Activated CD4-positive, alpha-beta T cell treated with anti-CD3 and anti-CD28 coated beads for 24 hours (primary cell): ENCODE results near the gene TSPAN15.
"Not testable (repeated sequence)": the region's sequence is repeated elsewhere in the genome, so short reads cannot be mapped to it uniquely, and the experiment has no call there.

ENCODE experiments used
- DNase-seq, 2 donors: peaks; one replicate each; pipeline ENCODE4 v3.0.0-alpha.2; 2020; ENCODE audit warnings: low read depth in 2 of 2

The TSPAN15 gene

DNA sequence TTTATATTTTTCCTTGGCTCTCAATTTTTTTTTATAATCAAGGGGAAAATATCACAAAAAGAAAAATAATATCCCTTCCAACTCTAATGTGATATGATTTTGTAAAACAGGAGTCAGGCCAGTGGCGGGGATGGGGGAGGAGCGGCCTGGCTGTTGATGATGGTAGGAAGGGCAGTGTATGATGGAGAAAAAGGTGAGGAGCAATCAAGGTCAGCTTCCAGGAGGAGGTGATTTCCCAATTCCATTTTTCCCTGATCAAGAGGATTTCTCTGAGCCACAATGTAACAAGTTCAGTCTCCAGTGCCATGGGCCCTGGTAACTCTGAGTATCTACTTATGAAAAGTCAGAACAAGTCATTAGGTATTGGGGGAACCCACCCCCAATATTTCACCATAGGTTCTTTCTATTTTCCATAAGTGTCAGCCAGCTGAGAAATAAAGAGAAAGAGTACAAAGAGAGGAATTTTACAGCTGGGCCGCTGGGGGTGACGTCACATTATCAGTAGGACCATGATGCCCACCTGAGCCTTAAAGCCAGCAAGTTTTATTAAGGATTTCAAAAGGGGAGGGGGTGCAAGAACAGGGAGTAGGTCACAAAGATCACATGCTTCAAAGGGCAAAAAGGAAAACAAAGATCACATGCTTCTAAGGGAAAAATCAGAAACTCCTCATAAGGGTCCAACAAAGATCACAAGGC is 37.0 kb downstream of the TSPAN15 start:
- not testable (repeated sequence) for DNase-seq

DNA sequence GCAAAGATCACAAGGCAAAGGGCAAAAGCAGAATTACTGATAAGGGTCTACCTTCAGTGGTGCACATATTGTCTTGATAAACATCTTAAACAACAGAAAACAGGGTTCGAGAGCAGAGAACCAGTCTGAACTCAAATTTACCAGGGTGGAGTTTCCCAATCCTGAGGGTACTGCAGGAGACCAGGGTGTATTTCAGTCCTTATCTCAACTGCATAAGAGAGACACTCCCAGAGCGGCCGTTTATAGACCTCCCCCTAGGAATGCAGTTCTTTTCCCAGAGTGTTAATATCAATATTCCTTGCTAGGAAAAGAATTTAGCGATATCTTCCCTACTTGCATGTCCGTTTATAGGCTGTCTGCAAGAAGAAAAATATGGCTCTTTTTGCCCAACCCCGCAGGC is 37.6 kb downstream of the TSPAN15 start:
- DNase-seq: not testable (repeated sequence)

DNA sequence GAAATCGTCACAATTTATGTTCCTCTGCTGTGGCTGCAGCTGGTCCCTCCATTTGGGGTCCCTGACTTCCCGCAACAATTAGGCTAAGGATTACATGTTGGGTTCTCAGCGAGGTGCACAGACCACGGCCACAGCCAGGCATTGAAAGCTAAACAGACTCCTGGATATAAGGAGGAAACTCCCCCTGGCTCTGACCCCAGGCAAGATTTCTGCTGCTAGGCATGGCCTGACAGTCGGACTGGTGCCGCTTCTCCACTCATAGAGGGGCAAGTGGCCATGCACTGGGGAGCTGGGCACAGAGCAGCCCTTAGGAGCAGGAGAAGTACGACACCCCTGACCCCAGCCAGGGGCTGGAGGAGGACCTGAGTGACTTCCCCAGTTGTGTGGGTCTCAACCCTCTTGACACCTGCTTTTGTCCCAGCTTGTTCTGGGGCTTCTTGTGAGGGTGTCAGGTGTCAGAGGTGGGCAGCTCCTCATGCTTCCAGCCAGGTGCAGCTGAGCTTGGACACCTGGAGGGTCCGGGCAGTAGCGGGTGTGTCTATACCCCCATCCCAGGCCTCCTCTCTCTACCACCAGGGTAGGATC is 38.3 kb downstream of the TSPAN15 start:
- no peak for DNase-seq

DNA sequence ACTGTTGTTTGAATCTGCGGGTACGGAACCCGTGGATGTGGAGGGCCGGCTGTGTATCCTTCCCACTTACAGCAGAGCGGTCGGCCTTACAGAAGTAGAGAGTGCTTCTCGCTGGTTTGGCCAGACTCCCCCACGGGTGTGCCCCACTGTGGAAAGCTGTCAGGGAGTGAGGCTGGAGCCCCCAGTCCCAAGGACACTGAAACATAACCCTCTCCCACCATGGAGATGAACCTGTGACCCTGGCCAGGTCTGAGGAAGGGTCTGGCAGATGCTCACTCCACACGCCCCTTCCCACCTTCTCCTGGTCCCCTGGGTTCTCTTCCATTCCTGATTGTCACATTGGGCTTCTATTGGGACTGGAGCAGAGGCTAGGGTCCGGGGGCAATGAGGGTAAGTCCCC is 39.6 kb downstream of the TSPAN15 start:
- DNase-seq: no peak

DNA sequence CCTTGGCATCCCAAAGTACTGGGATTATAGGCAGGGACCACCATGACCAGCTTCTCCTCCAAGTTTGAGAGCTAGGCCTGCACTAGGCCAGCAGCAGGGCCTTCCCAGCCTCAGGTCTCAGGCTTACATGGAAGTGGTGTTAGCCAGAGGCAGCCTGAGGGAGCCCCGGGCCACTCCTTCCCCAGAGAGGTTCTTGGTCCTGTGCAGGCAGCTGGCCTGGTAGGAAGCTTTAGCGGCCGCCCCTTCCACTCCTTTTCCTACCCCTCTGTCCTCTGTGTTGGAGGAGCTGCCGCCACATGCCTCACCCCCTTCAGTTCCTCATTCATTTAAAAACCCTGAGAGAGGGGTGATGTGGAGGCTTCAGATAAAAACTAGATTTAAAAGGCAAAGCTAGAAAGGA is 40.3 kb downstream of the TSPAN15 start:
- DNase-seq: no peak

DNA sequence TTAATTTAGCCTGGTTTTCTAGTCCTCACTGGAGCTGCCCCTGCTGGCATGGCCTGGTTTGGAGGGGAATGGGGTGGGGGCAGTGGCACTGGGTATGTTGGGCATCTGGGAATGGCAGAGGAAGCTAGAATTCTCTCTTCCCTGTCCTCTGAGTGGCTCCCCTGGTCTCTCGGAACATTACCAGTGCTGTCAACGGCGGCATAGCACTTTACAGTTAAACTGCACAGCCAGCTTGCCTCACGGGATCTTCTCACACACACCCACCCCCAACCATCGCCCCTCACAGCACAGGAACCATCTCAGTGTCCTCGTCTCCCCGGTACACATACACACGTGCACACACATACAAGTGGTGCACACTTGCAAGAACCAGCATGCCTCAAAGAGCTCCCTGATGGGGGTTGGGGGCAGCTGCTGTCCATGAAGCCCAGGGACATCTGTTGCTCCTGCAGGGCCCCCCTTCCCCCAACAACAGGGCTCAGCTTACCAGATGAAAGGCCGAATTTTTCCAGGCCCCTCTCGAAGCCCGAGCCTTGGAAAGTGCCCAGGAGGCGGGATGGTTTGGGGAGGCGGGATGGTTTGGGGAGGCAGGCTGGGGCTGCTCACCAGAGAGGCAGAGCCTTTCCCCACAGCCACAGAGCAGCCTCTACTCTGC is 41.0 kb downstream of the TSPAN15 start:
- DNase-seq: no peak

DNA sequence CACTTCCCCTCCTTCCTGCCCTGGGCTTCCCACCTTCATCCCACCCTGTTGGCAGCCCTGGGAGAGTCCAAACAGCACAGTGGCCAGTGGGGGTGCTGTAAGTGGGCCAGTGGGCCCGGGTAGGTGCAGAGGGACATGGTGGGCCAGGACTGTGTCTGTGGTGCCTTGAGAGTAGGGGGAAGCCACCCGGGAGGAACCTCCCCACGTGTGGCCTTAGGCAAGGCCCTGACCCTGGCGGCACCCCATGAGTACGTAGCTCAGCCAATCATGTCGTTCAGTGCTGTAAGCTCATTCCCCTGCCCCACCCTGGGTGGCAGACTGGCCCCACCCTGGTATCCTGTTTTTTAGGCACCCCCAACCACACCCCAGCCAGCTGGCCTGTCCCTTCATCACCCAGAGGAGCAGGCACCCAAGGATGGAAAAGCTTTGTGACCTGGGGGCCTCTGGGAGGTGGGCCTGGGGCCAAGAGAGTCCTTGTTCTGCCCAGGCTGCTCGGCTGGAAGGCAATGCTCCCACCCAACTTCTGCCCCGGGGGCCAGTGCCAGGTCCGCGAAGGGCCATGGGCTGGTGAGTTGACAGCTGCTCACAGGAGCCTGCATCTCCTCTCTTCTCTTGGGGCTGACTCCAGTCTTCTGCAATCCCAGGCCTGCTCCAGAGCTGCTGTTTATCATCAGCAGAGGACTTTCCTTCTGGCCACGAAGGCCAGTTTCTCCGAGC is 41.6 kb downstream of the TSPAN15 start:
- DNase-seq: no peak

DNA sequence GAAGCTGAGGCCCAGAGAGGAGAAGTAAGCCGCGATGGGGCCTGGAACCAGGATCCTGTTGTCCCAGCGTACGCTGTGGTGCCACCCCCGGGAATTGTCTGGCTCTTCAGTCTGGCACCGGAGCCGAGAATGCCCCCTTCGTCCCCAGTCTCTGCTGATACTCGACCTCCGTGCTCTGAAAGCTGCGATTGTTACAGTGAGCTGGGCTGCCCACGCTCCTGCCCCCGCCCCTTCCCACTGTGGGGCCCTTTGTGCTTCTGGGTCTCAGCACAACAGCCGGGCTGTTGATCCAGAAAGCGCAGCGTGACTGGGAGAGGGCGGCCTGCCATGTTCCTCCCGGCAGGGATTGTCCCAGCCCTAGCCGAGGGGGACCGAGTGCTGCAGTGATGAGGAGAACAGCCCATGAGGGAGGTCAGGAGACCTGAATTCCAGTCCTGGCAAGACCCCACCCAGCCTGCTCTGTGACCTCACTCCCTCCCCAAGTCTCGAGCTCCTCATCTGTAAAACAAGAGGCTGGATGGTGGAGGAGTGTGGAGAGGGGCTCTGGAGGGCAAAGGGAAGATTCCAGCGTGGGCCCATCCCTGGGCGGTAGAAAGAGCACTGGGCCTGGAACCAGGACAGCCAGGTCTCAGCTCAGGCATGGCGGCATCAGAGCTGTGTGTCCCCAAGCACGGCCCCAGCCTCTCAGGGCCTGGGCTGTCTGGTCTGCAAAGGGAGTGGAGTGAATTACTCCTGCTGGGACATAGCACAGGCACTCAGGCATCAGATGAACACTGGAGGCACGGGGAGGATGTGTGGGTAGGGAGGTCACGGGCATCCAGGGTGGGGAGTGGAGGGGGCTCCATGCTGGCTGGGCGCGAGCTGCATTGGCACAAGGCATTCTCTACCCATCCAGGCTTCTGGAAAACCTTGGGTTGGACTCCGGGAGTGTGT is 43.6 kb downstream of the TSPAN15 start:
- DNase-seq: no peak

DNA sequence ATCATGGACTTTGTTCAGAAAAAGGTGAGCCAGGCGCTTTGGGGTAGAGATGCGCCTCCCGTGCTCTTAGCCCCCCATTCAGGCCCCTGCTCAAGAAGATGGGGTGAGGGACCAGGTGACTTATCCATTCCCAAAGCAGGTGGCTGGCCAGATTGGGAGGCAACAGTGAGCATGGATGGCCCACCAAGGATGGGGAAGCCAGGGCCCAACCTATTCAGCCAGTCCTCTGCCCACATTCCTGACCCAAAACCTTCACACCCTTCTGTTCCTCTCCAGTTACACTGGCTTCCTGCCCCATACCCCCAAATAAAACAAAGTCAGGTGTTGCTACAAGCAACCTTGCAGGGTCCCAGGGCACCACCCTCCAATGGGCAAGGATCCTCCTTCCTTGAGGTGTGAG is 44.4 kb downstream of the TSPAN15 start:
- DNase-seq: no peak

DNA sequence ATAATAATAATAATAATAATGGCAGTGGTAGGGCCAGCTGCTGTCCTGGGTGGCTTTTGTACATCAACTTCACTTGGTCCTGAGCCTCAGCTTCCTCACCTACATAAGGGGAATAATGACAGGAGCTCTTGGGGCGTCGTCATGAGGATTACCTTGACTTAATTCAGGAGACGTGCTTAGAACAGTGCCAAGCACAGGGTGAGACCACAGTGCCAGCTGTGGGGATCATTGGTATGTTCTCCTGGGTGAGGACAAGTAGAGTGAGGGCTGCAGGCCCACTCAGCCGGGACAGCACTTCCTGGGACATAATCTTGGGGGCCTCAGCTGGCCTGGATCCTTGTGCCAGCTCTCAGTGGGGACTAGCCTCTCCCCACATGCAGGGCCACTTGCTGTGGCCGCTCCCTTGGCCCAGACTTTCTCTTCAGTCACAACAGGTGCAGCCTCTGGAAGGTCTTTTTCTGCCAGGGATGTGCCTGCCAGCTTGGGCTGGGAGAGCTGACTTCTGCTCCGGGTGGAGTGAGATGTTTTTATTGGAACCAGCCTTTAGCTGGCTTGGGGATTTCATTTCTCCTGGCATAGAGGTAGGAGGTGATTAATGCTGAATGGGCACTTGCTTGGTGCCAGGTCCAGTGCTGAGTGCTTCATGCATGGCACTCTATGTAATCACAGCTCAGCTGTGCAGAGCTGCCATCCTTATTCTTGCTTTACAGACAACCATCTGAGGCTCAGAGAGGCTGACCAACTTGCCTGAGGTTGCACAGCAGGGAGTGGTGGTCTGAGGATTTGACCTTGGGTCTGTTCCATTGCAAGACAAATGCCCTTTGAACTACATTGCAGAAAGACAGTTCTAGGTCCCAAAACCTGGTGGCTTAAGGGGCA is 45.3 kb downstream of the TSPAN15 start:
- no peak for DNase-seq

DNA sequence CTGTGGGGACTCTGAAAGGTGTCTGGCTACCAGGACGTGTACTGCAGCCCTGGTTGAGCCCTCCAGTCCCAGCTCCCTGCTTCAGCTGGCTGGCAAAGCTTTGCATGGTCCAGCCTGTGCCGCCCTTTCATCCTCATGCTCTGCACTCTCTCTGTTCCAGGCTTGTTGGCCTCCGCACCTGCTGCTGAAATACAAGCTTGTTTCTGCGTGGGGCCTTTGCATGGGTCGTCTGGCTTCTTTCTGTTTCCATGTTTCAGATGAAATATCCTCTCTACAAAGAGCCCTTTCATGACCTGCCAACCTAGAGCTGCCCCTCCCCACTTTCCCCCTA is 45.9 kb downstream of the TSPAN15 start:
- DNase-seq: no peak

DNA sequence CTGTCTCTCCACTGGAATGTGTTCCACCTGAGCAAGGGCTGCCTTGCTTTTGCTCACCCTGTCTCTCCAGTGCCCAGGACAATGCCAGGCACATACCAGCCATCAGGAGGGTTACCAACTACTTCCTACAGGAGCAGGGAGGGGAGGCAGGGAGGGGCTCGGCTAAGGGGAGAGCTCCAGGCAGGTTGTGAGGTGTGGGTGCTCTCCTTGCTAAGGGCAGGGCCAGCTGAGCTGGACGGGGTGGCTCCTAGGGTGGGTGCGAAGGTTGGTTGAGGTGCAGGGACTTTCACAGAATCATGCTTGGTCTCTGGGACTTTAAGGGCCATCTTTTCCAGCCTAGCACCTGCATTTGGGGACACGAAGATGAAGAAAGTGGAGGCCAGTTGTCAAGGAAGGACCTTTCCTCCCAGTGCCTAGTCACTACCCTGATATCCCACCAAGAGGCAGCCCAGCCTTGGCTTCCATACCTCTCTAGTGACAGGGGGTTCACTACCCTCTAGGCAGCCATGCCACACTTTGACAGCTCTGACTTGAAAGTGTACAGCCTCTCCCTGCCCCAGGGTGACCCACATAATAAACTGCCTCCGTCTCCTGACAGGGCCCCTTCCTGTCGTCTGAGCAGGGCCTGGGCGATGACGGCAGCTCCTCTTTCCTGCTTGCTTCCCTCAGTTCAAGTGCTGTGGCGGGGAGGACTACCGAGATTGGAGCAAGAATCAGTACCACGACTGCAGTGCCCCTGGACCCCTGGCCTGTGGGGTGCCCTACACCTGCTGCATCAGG is 46.5 kb downstream of the TSPAN15 start:
- DNase-seq: no peak

DNA sequence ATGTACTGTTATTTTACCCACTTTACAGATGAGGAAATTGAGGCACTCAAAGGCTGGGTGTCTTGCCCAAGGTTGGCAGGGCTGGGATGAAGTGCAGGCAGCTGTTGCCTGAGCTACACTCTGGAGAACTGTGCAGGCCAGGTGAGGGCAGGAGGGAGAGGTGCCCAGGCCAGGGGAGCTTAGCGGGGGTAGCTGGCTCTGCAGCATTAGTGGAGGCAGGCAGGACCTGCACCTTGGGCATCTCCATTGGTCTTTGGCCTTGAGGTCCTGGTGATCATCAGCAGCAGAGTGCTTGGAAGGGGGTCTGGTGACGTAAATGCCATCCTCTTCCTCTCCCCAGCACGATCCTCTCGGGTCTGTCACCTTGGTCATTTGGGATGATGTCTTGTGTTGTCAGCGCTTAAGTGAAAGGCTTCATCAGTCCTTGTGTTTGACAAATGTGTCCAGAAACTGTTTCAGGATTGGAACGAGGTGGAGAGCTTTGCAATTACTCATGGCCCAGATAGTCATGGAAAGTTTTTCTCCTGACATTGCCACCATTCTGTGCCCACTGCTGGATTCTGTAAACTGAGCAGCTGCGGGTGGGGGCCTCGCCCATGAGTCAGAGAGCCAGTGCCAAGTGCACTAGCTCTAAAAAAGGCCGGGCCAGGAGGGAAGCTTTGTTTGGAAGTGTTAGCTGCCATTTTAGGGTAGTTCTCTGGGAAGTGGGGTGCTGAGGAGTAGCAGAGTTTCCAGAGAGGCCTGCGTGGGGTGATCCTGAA is 47.6 kb downstream of the TSPAN15 start:
- DNase-seq: no peak

DNA sequence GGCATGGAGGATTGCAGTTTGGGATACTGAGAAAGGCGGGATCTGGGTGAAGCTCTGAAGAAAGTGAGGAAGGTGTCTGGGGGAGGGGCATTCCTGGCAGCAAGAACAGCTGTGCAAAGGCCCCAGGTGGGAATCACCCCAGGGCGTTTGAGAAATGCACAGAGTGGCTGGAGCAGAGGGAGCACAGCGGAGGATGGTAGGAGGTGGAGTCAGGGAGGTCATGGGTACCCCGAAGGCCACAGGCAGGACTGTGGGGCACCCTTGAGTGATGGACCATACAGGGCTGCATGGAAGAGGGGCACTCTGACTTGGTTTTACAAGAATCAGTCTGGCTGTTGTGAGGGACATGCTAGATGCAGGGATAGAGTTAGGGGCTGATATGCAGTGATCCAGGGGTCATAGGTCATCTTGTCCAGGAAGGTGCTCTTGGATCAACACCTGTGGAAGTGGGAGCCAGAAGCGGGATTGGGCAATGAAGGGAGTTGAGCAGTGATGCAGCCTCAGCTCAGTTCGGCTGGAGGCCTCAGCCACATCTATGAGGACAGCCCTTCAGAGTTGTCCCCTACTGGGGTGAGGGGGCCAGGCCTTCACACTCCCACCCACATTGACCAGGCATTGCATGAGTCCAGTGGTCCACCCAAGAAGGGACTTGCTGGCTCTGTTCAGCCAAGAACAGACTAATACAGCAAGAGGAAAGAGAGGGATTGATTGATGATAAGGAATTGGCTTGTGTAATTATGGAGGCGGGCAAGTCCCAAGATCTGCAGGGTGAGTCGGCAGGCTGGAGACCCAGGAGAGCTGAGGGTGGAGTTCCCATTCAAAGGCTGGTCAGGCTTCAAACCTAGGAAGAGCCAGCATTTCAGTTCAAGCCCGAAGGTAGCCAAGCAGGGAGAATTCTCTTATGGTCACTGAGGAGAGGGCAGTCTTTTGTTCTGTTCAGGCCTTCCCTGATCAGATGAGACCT is 48.7 kb downstream of the TSPAN15 start:
- no peak for DNase-seq

DNA sequence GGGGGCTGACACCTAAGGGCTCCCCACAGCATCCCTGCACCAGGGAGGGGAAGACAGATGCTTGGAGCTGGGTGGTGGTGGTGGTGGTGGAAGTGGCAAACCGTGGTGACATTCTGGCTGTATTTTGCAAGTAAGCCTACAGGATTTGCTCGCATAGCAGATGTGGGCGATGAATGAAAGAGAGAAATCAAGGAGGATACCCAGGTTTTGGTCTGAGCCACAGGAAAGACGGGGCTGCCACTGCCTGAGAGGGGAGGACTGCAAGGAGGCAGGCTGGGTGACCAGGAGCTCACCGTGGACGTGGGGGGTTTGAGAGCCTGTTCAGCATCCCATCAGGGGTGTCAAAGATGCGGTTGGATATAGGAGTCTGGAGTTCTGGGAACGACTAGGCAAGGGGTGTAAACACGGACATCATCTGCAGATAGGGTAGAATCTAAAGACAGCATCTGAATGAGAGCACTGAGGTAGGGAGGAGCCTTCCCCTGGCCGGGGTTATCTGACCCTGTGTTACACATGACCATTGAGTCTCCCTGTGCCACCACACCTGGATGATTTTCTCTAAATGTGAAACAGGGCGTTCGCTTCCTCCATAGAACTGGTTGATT is 49.7 kb downstream of the TSPAN15 start:
- no peak for DNase-seq

DNA sequence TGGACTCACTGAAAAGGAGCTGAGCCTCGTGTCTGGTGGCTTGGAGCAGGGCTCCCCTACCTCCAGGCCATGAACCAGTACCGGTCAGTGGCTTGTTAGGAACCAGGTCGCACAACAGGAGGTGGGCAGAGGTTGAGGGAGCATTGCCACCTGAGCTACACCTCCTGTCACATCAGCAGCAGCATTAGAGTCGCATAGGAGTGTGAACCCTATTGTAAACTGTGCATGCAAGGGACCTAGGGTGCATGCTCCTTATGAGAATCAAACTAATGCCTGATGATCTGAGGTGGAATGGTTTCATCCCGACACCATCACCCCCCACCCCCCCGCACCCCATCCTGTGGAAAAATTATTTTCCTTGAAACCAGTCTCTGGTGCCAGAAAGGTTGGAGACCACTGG is 50.4 kb downstream of the TSPAN15 start:
- DNase-seq: no peak

DNA sequence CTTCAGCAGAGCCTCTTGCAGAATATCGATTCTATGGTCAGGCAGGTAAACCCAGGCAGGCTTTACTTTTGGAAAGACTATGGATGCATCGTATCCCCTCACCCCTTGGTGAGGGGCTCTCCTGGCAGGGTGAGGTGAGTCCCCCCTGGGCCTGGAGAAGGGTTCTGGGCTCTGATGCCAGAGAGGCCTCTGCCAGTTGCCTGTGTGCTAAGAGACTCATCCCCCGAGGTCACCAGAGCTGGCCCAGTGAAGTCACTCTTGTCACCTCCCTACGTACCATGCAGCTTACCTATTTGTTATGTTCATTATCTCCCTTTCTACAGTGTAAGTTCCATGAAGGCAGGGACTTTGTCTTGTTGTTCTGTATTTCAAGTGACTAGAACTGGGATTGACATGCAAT is 51.3 kb downstream of the TSPAN15 start:
- DNase-seq: no peak
